ENCODE data around the gene CREB5.

CREB5 gene

GRCh38 chr7:28490831-28491230 is 78.5 kb downstream of the CREB5 start:
- TF ChIP-seq, protein P1, sequence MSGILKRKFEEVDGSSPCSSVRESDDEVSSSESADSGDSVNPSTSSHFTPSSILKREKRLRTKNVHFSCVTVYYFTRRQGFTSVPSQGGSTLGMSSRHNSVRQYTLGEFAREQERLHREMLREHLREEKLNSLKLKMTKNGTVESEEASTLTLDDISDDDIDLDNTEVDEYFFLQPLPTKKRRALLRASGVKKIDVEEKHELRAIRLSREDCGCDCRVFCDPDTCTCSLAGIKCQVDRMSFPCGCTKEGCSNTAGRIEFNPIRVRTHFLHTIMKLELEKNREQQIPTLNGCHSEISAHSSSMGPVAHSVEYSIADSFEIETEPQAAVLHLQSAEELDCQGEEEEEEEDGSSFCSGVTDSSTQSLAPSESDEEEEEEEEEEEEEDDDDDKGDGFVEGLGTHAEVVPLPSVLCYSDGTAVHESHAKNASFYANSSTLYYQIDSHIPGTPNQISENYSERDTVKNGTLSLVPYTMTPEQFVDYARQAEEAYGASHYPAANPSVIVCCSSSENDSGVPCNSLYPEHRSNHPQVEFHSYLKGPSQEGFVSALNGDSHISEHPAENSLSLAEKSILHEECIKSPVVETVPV (CRISPR knock-in tag; IDR thresholded peaks at IDR 0.05) = no peak
- TF ChIP-seq ZFP3 (CRISPR knock-in tag; IDR thresholded peaks at IDR 0.05) (no peak), ESRRG (CRISPR knock-in tag; IDR thresholded peaks at IDR 0.05) (no peak), RARB (CRISPR knock-in tag; IDR thresholded peaks at IDR 0.05) (no peak), ZFP30 (CRISPR knock-in tag; IDR thresholded peaks at IDR 0.05) (no peak), ZNF8 (CRISPR knock-in tag; IDR thresholded peaks at IDR 0.05) (no peak), ARNTL (CRISPR knock-in tag; IDR thresholded peaks at IDR 0.05; ENCODE audit: borderline replicate concordance, low read depth) (no peak), POU6F1 (CRISPR knock-in tag; IDR thresholded peaks at IDR 0.05; ENCODE audit: borderline replicate concordance, low read depth) (no peak), OSR1 (CRISPR knock-in tag; IDR thresholded peaks at IDR 0.05) (no peak), CSDC2 (CRISPR knock-in tag; IDR thresholded peaks at IDR 0.05) (no peak), TCF4 (CRISPR knock-in tag; IDR thresholded peaks at IDR 0.05; ENCODE audit: borderline replicate concordance) (no peak)
- ATAC-seq = no peak

GRCh38 chr7:28493477-28493876 is 81.2 kb downstream of the CREB5 start:
- TF ChIP-seq TOX (CRISPR knock-in tag; IDR thresholded peaks at IDR 0.05; ENCODE audit: borderline replicate concordance) = no peak
- TF ChIP-seq BACH2 (CRISPR knock-in tag; IDR thresholded peaks at IDR 0.05; ENCODE audit: borderline replicate concordance) = no peak
- no peak for ATAC-seq

GRCh38 chr7:28497009-28497408 is 84.7 kb downstream of the CREB5 start:
- TF ChIP-seq ZFP30 (CRISPR knock-in tag; IDR thresholded peaks at IDR 0.05) (no peak), PATZ1 (CRISPR knock-in tag; IDR thresholded peaks at IDR 0.05; ENCODE audit: borderline replicate concordance) (no peak), CSDC2 (CRISPR knock-in tag; IDR thresholded peaks at IDR 0.05) (no peak), ZNF8 (CRISPR knock-in tag; IDR thresholded peaks at IDR 0.05) (no peak)
- ATAC-seq = no peak

DNA sequence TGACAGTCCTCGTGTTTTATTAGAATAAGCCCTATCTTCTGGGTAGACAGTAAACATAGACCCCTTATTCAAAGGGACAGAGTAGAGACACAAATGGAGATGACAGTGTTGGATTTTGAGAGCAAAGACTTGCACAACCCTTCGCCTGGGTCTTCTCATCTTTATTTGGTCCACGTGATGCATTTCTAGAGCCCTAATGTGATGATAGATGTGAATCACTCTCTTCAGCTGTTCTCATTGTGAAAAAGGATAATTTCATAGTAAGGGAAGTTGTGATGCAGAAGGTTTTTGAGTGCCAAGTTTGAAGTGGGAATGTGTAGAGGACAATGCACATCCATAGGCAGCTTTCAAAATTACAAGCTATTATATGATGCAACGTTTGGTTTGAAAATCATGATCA is 86.3 kb downstream of the CREB5 start:
- ATAC-seq = no peak
- no peak for TF ChIP-seq PATZ1 (CRISPR knock-in tag; IDR thresholded peaks at IDR 0.05; ENCODE audit: borderline replicate concordance)
- TF ChIP-seq TSHZ2 (CRISPR knock-in tag; IDR thresholded peaks at IDR 0.05) = no peak
- TF ChIP-seq PPARA (CRISPR knock-in tag; IDR thresholded peaks at IDR 0.05; ENCODE audit: borderline replicate concordance) = no peak

- no peak for ATAC-seq
- TF ChIP-seq GLIS3 (CRISPR knock-in tag; IDR thresholded peaks at IDR 0.05) (no peak), ISL1 (CRISPR knock-in tag; IDR thresholded peaks at IDR 0.05) (no peak), PPARA (CRISPR knock-in tag; IDR thresholded peaks at IDR 0.05; ENCODE audit: borderline replicate concordance) (no peak), CSDC2 (CRISPR knock-in tag; IDR thresholded peaks at IDR 0.05) (no peak), ZFP3 (CRISPR knock-in tag; IDR thresholded peaks at IDR 0.05) (no peak), POU6F1 (CRISPR knock-in tag; IDR thresholded peaks at IDR 0.05; ENCODE audit: borderline replicate concordance, low read depth) (no peak), OSR1 (CRISPR knock-in tag; IDR thresholded peaks at IDR 0.05) (no peak)
- TF ChIP-seq, protein P1 (CRISPR knock-in tag; IDR thresholded peaks at IDR 0.05) = no peak
These were observed 87.8 kb downstream of the CREB5 start for GRCh38 chr7:28500138-28500537.

Measured in SK-N-SH treated with all-trans-retinoic acid at 6 μM for 48 hours (cell line).